ENCODE results near the gene FAM13C.

Gene FAM13C

GRCh38 chr10:59362959-59363381 is 621 bp upstream of the FAM13C start:
- DNase-seq (ENCODE audit: low read depth in 2 of 3, low spot score in 1 of 3), result no peak

GRCh38 chr10:59361663-59362143 is 646 bp downstream of the FAM13C start:
- DNase-seq (ENCODE audit: low read depth in 2 of 3, low spot score in 1 of 3), result peak in 1 of 3 donors; percentile 9

- no peak for DNase-seq (ENCODE audit: low read depth in 2 of 3, low spot score in 1 of 3)
Observed at GRCh38 chr10:59360605-59361405, 1.5 kb downstream of the FAM13C start.

GRCh38 chr10:59358576-59358975 is 3.8 kb downstream of the FAM13C start:
- DNase-seq (ENCODE audit: low read depth in 2 of 3, low spot score in 1 of 3), result no peak

GRCh38 chr10:59354434-59354833 is 7.9 kb downstream of the FAM13C start:
- DNase-seq (ENCODE audit: low read depth in 2 of 3, low spot score in 1 of 3), result no peak

- DNase-seq (ENCODE audit: low read depth in 2 of 3, low spot score in 1 of 3), result no peak
Observed at GRCh38 chr10:59350558-59350957, 11.8 kb downstream of the FAM13C start.

- DNase-seq (ENCODE audit: low read depth in 2 of 3, low spot score in 1 of 3), result no peak
Observed at GRCh38 chr10:59346321-59346720, 16.0 kb downstream of the FAM13C start.

- DNase-seq (ENCODE audit: low read depth in 2 of 3, low spot score in 1 of 3), result no peak
Observed at GRCh38 chr10:59342723-59343122, 19.6 kb downstream of the FAM13C start.

GRCh38 chr10:59342000-59342399 is 20.3 kb downstream of the FAM13C start:
- DNase-seq (ENCODE audit: low read depth in 2 of 3, low spot score in 1 of 3), result no peak

- DNase-seq (ENCODE audit: low read depth in 2 of 3, low spot score in 1 of 3), result no peak
Observed at GRCh38 chr10:59340285-59340684, 22.1 kb downstream of the FAM13C start.

GRCh38 chr10:59339351-59339750 is 23.0 kb downstream of the FAM13C start:
- no peak for DNase-seq (ENCODE audit: low read depth in 2 of 3, low spot score in 1 of 3)

- no peak for DNase-seq (ENCODE audit: low read depth in 2 of 3, low spot score in 1 of 3)
Observed at GRCh38 chr10:59337201-59337652, 25.1 kb downstream of the FAM13C start.

- no peak for DNase-seq (ENCODE audit: low read depth in 2 of 3, low spot score in 1 of 3)
Observed at GRCh38 chr10:59336632-59337031, 25.7 kb downstream of the FAM13C start.

- DNase-seq (ENCODE audit: low read depth in 2 of 3, low spot score in 1 of 3), result no peak
Observed at GRCh38 chr10:59335497-59335896, 26.9 kb downstream of the FAM13C start.

- no peak for DNase-seq (ENCODE audit: low read depth in 2 of 3, low spot score in 1 of 3)
Observed at GRCh38 chr10:59333701-59334100, 28.6 kb downstream of the FAM13C start.

GRCh38 chr10:59332581-59332980 is 29.8 kb downstream of the FAM13C start:
- DNase-seq (ENCODE audit: low read depth in 2 of 3, low spot score in 1 of 3), result no peak

- no peak for DNase-seq (ENCODE audit: low read depth in 2 of 3, low spot score in 1 of 3)
Observed at GRCh38 chr10:59331661-59332060, 30.7 kb downstream of the FAM13C start.

- DNase-seq (ENCODE audit: low read depth in 2 of 3, low spot score in 1 of 3), result no peak
Observed at GRCh38 chr10:59325116-59325515, 37.2 kb downstream of the FAM13C start.

- no peak for DNase-seq (ENCODE audit: low read depth in 2 of 3, low spot score in 1 of 3)
Observed at GRCh38 chr10:59324597-59324996, 37.8 kb downstream of the FAM13C start.

- no peak for DNase-seq (ENCODE audit: low read depth in 2 of 3, low spot score in 1 of 3)
Observed at GRCh38 chr10:59323831-59324401, 38.4 kb downstream of the FAM13C start.

GRCh38 chr10:59323036-59323459 is 39.3 kb downstream of the FAM13C start:
- no peak for DNase-seq (ENCODE audit: low read depth in 2 of 3, low spot score in 1 of 3)

- DNase-seq (ENCODE audit: low read depth in 2 of 3, low spot score in 1 of 3), result no peak
Observed at GRCh38 chr10:59322131-59322530, 40.2 kb downstream of the FAM13C start.

Data from stimulated activated CD4-positive, alpha-beta T cell treated with anti-CD3 and anti-CD28 coated beads, Interleukin-12 subunit alpha, Interleukin-12 subunit beta, amount 100 ng/mL, for 48 hours (primary cell).